H54 (cell line): Measurements from ENCODE around the gene FAM98B.

Source experiments
- DNase-seq: peaks from one replicate; pipeline ENCODE4 v3.0.0; 2011; ENCODE audit warnings: low spot score, mixed read lengths; ENCODE audit not compliant: insufficient read length
- FAIRE-seq: peaks from 3 replicates; lab custom pipeline; 2011; peaks lifted over from hg19 to GRCh38; lab: Jason Lieb, UNC
- POLR2A ChIP-seq: IDR thresholded peaks from 2 replicates; pipeline ENCODE4 v1.6.1; 2011; ENCODE audit warnings: low read depth, mild to moderate bottlenecking, low read length

FAM98B gene

GRCh38 chr15:38476120-38476519 lies 22.2 kb downstream of the FAM98B start:
- TF ChIP-seq POLR2A: no peak
- FAIRE-seq (no peak), DNase-seq (no peak)

GRCh38 chr15:38477637-38478036 lies 23.7 kb downstream of the FAM98B start:
- TF ChIP-seq POLR2A: no peak
- FAIRE-seq (no peak), DNase-seq (no peak)

GRCh38 chr15:38479266-38479665 lies 25.3 kb downstream of the FAM98B start:
- no peak for TF ChIP-seq POLR2A
- no peak for FAIRE-seq

GRCh38 chr15:38479756-38480155 lies 25.8 kb downstream of the FAM98B start:
- FAIRE-seq: no peak

More at GRCh38 chr15:38479266-38479665, 25.3 kb downstream of the FAM98B start:
- DNase-seq: no peak

GRCh38 chr15:38481113-38481512 lies 27.2 kb downstream of the FAM98B start:
- TF ChIP-seq POLR2A: no peak
- DNase-seq (no peak), FAIRE-seq (no peak)

More at GRCh38 chr15:38479756-38480155, 25.8 kb downstream of the FAM98B start:
- TF ChIP-seq POLR2A: no peak
- DNase-seq: no peak

- TF ChIP-seq POLR2A: no peak
- DNase-seq (no peak), FAIRE-seq (no peak)
Observed at GRCh38 chr15:38481761-38482160, 27.8 kb downstream of the FAM98B start.

GRCh38 chr15:38482572-38482971 lies 28.6 kb downstream of the FAM98B start:
- no peak for TF ChIP-seq POLR2A
- FAIRE-seq (no peak), DNase-seq (no peak)

GRCh38 chr15:38486936-38487335 lies 33.0 kb downstream of the FAM98B start:
- DNase-seq (no peak), FAIRE-seq (no peak)
- no peak for TF ChIP-seq POLR2A

- no peak for DNase-seq
- no peak for TF ChIP-seq POLR2A
- no peak for FAIRE-seq
Observed at GRCh38 chr15:38487378-38487777, 33.5 kb downstream of the FAM98B start.

GRCh38 chr15:38490242-38490922 lies 36.5 kb downstream of the FAM98B start:
- TF ChIP-seq POLR2A: no peak
- DNase-seq: no peak
- FAIRE-seq: no peak

- FAIRE-seq (no peak), DNase-seq (no peak)
- no peak for TF ChIP-seq POLR2A
Observed at GRCh38 chr15:38496151-38496550, 42.2 kb downstream of the FAM98B start.

GRCh38 chr15:38499651-38500050 lies 45.7 kb downstream of the FAM98B start:
- TF ChIP-seq POLR2A: no peak
- DNase-seq: no peak
- FAIRE-seq: no peak

GRCh38 chr15:38503496-38503895 lies 49.6 kb downstream of the FAM98B start:
- no peak for TF ChIP-seq POLR2A
- FAIRE-seq (no peak), DNase-seq (no peak)

- no peak for FAIRE-seq
- TF ChIP-seq POLR2A: no peak
Observed at GRCh38 chr15:38504680-38505467, 50.9 kb downstream of the FAM98B start.

More at GRCh38 chr15:38504680-38505467, 50.9 kb downstream of the FAM98B start:
- no peak for DNase-seq
